Parathyroid adenoma (tissue), 2 donors: ENCODE results near the gene DNAJC28.
"Not testable (repeated sequence)": the region's sequence is repeated elsewhere in the genome, so short reads cannot be mapped to it uniquely, and the experiment has no call there.

Source experiments
- H2AFZ ChIP-seq: fragments of 300-600 bp; sonication (generic); one replicate; pipeline ENCODE4 v1.7.0; 2017; ENCODE audit warnings: antibody characterized with exemption, mild to moderate bottlenecking
- H3K27ac ChIP-seq: fragments of 300-600 bp; sonication (generic); one replicate; pipeline ENCODE4 v1.7.0; 2017
- H3K27me3 ChIP-seq: fragments of 300-600 bp; sonication (generic); one replicate; pipeline ENCODE4 v1.7.0; 2017; ENCODE audit warnings: low read length; ENCODE audit not compliant: control insufficient read depth, insufficient read depth
- H3K36me3 ChIP-seq: fragments of 300-600 bp; sonication (generic); one replicate; pipeline ENCODE4 v1.7.0; 2017; ENCODE audit warnings: low read length; ENCODE audit not compliant: control insufficient read depth, insufficient read depth
- H3K4me1 ChIP-seq: fragments of 300-600 bp; sonication (generic); one replicate; pipeline ENCODE4 v1.7.0; 2017; ENCODE audit warnings: control low read depth
- H3K4me2 ChIP-seq: fragments of 300-600 bp; sonication (generic); one replicate; pipeline ENCODE4 v1.7.0; 2017; ENCODE audit warnings: low read length
- H3K4me3 ChIP-seq: fragments of 300-600 bp; sonication (generic); one replicate; pipeline ENCODE4 v1.7.0; 2017; ENCODE audit warnings: low read depth, low read length
- H3K79me2 ChIP-seq: fragments of 300-600 bp; sonication (generic); one replicate; pipeline ENCODE4 v1.7.0; 2017; ENCODE audit warnings: control low read depth
- H3K9ac ChIP-seq: fragments of 300-600 bp; sonication (generic); one replicate; pipeline ENCODE4 v1.7.0; 2017; ENCODE audit warnings: mild to moderate bottlenecking
- H3K9me3 ChIP-seq: fragments of 300-600 bp; sonication (generic); one replicate; pipeline ENCODE4 v1.7.0; 2017; ENCODE audit warnings: low read length; ENCODE audit not compliant: control insufficient read depth
- TF ChIP-seq, protein P1 (sequence below): fragments of 300-600 bp; sonication (generic); IDR thresholded peaks from one replicate; pipeline ENCODE4 v1.7.0; 2017; ENCODE audit warnings: antibody characterized with exemption, mild to moderate bottlenecking
- donor health status: primary hyperparathyroidism.

DNAJC28 gene

DNA sequence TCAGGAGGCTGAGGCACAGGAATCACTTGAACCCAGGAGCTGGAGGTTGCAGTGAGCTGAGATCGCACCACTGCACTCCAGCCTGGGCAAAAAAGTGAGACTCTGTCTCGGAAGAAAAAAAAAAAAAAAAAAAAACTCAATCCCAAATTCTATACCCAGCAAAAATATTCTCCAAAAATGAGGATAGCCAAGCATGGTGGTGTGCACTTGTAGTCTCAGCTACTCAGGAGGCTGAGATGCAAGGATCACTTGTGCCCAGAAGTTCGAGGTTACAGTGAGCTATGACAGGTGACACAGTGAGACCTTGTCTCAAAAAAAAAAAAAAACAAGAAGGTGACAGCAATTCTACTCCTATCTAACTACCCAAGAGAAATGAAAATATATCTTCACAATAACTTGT is 18.2 kb downstream of the DNAJC28 start:
- TF ChIP-seq, protein P1, sequence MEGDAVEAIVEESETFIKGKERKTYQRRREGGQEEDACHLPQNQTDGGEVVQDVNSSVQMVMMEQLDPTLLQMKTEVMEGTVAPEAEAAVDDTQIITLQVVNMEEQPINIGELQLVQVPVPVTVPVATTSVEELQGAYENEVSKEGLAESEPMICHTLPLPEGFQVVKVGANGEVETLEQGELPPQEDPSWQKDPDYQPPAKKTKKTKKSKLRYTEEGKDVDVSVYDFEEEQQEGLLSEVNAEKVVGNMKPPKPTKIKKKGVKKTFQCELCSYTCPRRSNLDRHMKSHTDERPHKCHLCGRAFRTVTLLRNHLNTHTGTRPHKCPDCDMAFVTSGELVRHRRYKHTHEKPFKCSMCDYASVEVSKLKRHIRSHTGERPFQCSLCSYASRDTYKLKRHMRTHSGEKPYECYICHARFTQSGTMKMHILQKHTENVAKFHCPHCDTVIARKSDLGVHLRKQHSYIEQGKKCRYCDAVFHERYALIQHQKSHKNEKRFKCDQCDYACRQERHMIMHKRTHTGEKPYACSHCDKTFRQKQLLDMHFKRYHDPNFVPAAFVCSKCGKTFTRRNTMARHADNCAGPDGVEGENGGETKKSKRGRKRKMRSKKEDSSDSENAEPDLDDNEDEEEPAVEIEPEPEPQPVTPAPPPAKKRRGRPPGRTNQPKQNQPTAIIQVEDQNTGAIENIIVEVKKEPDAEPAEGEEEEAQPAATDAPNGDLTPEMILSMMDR: no peak
- no peaks in the 10 kb centered on the region for H3K27me3 ChIP-seq
- no peak overlapping the region for H3K27ac ChIP-seq
- no peaks in the 10 kb centered on the region for H3K36me3 ChIP-seq
- no peak overlapping the region for H2AFZ ChIP-seq
- H3K4me1 ChIP-seq: no peaks in the 10 kb centered on the region
- H3K9ac ChIP-seq: no peak overlapping the region
- no peaks in the 10 kb centered on the region for H3K9me3 ChIP-seq
- H3K79me2 ChIP-seq: peaks cover 28% of the 10 kb centered on the region
- no peak overlapping the region for H3K4me2 ChIP-seq
- no peak overlapping the region for H3K4me3 ChIP-seq

DNA sequence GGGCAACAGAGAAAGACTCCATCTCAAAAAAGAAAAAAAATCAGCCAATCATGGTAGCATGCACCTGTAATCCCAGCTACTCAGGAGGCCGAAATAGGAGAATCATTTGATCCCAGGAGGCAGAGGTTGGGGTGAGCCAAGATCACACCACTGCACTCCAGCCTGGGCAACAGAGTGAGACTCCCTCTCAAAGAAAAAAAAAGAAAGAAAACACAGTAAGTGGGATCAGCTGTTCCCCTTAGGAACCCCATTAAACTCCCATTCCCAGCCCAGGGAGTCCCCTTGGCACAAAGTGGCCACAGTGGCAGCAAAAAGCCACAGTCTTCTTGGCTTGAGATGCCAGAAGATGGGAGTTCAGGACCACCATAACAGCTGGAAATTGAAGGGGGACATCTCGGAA is 20.8 kb downstream of the DNAJC28 start:
- Histone ChIP-seq H3K9ac (no peak overlapping the region), H3K4me3 (no peak overlapping the region), H3K9me3 (no peaks in the 10 kb centered on the region), H3K27ac (no peak overlapping the region), H3K36me3 (no peaks in the 10 kb centered on the region), H2AFZ (no peak overlapping the region), H3K4me2 (no peak overlapping the region), H3K4me1 (no peaks in the 10 kb centered on the region), H3K79me2 (peaks cover 27% of the 10 kb centered on the region), H3K27me3 (no peaks in the 10 kb centered on the region)
- TF ChIP-seq, protein P1: no peak

DNA sequence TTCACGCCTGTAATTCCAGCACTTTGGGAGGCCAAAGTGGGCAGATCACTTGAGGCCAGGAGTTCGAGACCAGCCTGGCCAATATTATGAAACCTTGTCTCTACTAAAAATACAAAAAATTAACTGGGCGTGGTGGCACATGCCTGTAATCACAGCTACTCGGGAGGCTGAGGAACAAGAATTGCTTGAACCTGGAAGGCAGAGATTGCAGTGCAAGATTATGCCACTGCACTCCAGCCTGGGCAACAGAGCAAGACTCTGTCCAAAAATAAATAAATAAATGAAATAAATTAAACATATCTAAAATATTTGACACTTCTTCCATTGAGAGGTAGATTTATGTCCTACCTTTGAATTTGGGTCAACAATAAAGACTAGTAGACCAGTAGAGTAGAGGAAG is 22.3 kb downstream of the DNAJC28 start:
- not testable (repeated sequence) for H3K4me1 ChIP-seq, H3K4me3 ChIP-seq, H3K27me3 ChIP-seq, H3K9ac ChIP-seq, H3K4me2 ChIP-seq, H2AFZ ChIP-seq, H3K36me3 ChIP-seq, H3K27ac ChIP-seq, H3K9me3 ChIP-seq
- H3K79me2 ChIP-seq: peaks cover 18% of the 10 kb centered on the region

DNA sequence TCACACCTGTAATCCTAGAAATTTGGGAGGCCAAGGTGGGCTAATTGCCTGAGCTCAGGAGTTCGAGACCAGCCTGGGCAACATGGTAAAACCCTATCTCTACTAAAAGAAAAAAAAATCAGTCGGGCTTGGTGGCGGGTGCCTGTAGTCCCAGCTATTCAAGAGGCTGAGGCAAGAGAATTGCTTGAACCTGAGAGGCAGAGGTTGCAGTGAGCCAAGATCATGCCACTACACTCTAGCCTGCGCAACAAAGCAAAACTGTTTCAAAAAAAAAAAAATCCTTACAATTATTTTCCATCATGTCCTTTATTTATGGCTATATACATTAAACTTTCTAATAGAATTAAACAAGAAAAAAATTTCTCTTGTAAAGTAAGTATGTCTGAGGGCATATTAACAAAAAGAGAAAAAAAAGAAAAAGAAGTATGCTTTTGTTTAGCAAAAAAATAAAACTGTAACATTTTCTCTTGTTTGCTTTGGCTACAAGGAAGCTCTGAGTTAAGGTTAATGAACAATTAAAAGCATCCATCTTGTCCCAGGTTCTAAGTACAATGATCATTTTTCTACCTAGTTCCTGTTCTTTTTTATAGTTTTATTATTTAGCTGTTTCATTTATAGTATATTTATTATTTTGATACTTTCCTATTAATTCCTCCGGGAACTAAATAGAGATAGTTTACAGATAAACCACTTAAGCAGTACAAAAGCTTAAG is 29.8 kb downstream of the DNAJC28 start:
- Histone ChIP-seq H3K4me2 (no peak overlapping the region), H3K27ac (no peak overlapping the region), H3K4me1 (no peaks in the 10 kb centered on the region), H3K4me3 (no peak overlapping the region), H3K79me2 (peaks cover 3% of the 10 kb centered on the region), H3K36me3 (no peaks in the 10 kb centered on the region), H3K9me3 (no peaks in the 10 kb centered on the region), H2AFZ (no peak overlapping the region), H3K9ac (no peak overlapping the region), H3K27me3 (no peaks in the 10 kb centered on the region)
- TF ChIP-seq, protein P1: no peak

DNA sequence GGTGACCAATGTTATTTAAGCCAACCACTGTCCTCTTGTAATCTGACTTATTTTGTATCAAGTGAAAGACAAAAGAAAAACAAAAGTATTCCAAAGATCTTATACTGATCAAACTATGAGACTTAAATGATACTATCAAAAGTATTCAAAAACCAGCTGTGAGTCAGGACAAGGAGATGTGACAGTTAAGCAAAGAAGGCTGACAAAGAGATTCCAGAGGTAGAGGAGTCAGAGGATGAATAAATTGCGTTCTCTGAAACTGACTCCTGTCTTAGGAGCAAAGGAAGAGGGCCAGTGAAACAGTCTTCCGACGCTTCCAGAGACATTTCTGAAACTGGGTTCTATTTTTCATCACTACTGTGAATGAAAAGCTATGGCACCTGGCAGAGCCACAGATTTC is 32.7 kb downstream of the DNAJC28 start:
- Histone ChIP-seq H3K9me3 (no peaks in the 10 kb centered on the region), H3K9ac (no peak overlapping the region), H3K79me2 (no peaks in the 10 kb centered on the region), H3K4me3 (no peak overlapping the region), H3K27ac (no peak overlapping the region), H3K27me3 (no peaks in the 10 kb centered on the region), H3K4me1 (no peaks in the 10 kb centered on the region), H2AFZ (no peak overlapping the region), H3K4me2 (no peak overlapping the region), H3K36me3 (no peaks in the 10 kb centered on the region)
- TF ChIP-seq, protein P1: no peak
